ENCODE results near the gene TATDN3.
"Not testable (repeated sequence)": the region's sequence is repeated elsewhere in the genome, so short reads cannot be mapped to it uniquely, and the experiment has no call there.

TATDN3 gene

GRCh38 chr1:212858461-212859265 is 67.0 kb downstream of the TATDN3 start:
- peak overlapping the region; percentile 86 for H3K27ac ChIP-seq
- no peak for TF ChIP-seq CTCF (conservative IDR thresholded peaks at IDR 0.05)

- peak overlapping the region; percentile 86 for H3K27ac ChIP-seq
- TF ChIP-seq CTCF (conservative IDR thresholded peaks at IDR 0.05): no peak
Observed at GRCh38 chr1:212860713-212861581, 69.3 kb downstream of the TATDN3 start.

- TF ChIP-seq CTCF (conservative IDR thresholded peaks at IDR 0.05): no peak
- H3K27ac ChIP-seq: no peak overlapping the region
Observed at GRCh38 chr1:212862111-212862690, 70.5 kb downstream of the TATDN3 start.

- H3K27ac ChIP-seq: not testable (repeated sequence)
Observed at GRCh38 chr1:212863345-212863744, 71.7 kb downstream of the TATDN3 start.

GRCh38 chr1:212864201-212864600 is 72.5 kb downstream of the TATDN3 start:
- H3K27ac ChIP-seq: no peak overlapping the region
- no peak for TF ChIP-seq CTCF (conservative IDR thresholded peaks at IDR 0.05)
